ENCODE measurements around the gene RARRES2. TPM values are rescaled to one million over a fixed set of nuclear protein-coding genes. Genes with fewer than 3 reads are reported as not detected.
"Not testable (repeated sequence)": the region's sequence is repeated elsewhere in the genome, so short reads cannot be mapped to it uniquely, and the experiment has no call there.

The RARRES2 gene
- total RNA-seq, 2 experiments from 2014 or later, result not detected

- TSS peak; percentile 51 for BruUV-seq (replicated peaks)
- H3K4me1 ChIP-seq (ENCODE audit: insufficient read depth, low read length, poor library complexity, severe bottlenecking), result no peaks in the 10 kb centered on the region
- no peaks in the 10 kb centered on the region for H3K79me2 ChIP-seq (ENCODE audit: insufficient read depth, low read depth, low read length)
- H4K20me1 ChIP-seq (ENCODE audit: insufficient read depth, low read length), result no peaks in the 10 kb centered on the region
- CTCF ChIA-PET (ENCODE audit: unreplicated experiment), result no interaction called here
- H3K27ac ChIP-seq (ENCODE audit: low read depth, low read length, poor library complexity, severe bottlenecking), result no peak overlapping the region
- no peaks in the 10 kb centered on the region for H3K9me3 ChIP-seq (ENCODE audit: low read length)
- no peak for DNase-seq (ENCODE audit: low spot score)
- no peaks in the 10 kb centered on the region for H3K9me2 ChIP-seq (ENCODE audit: insufficient read depth, low read length)
- TF ChIP-seq, protein P1, sequence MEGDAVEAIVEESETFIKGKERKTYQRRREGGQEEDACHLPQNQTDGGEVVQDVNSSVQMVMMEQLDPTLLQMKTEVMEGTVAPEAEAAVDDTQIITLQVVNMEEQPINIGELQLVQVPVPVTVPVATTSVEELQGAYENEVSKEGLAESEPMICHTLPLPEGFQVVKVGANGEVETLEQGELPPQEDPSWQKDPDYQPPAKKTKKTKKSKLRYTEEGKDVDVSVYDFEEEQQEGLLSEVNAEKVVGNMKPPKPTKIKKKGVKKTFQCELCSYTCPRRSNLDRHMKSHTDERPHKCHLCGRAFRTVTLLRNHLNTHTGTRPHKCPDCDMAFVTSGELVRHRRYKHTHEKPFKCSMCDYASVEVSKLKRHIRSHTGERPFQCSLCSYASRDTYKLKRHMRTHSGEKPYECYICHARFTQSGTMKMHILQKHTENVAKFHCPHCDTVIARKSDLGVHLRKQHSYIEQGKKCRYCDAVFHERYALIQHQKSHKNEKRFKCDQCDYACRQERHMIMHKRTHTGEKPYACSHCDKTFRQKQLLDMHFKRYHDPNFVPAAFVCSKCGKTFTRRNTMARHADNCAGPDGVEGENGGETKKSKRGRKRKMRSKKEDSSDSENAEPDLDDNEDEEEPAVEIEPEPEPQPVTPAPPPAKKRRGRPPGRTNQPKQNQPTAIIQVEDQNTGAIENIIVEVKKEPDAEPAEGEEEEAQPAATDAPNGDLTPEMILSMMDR (conservative IDR thresholded peaks at IDR 0.05; ENCODE audit: low read length), result 0 out of 2 replicates have a peak, but pooled peaks have one; percentile 33
- TF ChIP-seq EZH2phosphoT487 (IDR thresholded peaks at IDR 0.05; ENCODE audit: borderline replicate concordance, low read depth, low read length), result no peak
- H3K4me2 ChIP-seq (ENCODE audit: low read length), result no peak overlapping the region
- POLR2A ChIA-PET, result interaction anchor here (0.6 kb wide), 1 partner anchor 38 kb away, joined by 4 read pairs; no protein-coding TSS in a partner anchor
- no peak overlapping the region for H2AFZ ChIP-seq (ENCODE audit: low read length)
- no peaks in the 10 kb centered on the region for H3K36me3 ChIP-seq (ENCODE audit: insufficient read depth, low read length)
- intact Hi-C loops (cut with micrococcal nuclease; ENCODE audit: unreplicated experiment), result no loop called here
- no peak overlapping the region for H3K4me3 ChIP-seq (ENCODE audit: low read depth, low read length, poor library complexity, severe bottlenecking)
These were observed 47.5 kb upstream of the RARRES2 start for GRCh38 chr7:150388709-150389531.

DNA sequence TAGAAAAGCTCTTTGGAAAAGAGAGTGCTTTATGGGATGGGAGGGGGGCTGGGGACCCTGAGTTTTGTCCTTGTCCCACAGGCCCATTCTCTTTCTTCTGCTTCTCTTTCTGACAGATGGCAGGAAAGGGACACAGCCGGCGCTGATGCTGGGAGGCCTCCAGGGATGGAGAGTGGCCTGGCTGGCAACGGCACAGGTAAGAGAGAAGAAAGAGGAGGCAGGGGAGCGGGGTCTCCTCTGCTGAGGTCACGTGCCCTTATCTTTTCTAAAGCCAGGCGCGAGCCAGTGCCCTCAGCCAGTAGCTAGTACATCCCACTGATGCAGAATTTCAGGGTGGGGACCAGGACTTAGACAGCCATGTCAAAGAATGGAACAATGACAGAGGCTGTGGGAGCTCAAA, 46.9 kb upstream of the RARRES2 start:
- no peak overlapping the region for H2AFZ ChIP-seq (ENCODE audit: low read length)
- H3K9me2 ChIP-seq (ENCODE audit: insufficient read depth, low read length), result no peaks in the 10 kb centered on the region
- ChIA-PET CTCF (ENCODE audit: unreplicated experiment) (no interaction called here), POLR2A (interaction anchor here (0.6 kb wide), 1 partner anchor 39 kb away, joined by 4 read pairs; no protein-coding TSS in a partner anchor)
- DNase-seq (ENCODE audit: low spot score), result no peak
- no peak overlapping the region for H3K4me2 ChIP-seq (ENCODE audit: low read length)
- no peaks in the 10 kb centered on the region for H4K20me1 ChIP-seq (ENCODE audit: insufficient read depth, low read length)
- H3K27ac ChIP-seq (ENCODE audit: low read depth, low read length, poor library complexity, severe bottlenecking), result no peak overlapping the region
- H3K4me1 ChIP-seq (ENCODE audit: insufficient read depth, low read length, poor library complexity, severe bottlenecking), result peaks cover 4% of the 10 kb centered on the region
- H3K79me2 ChIP-seq (ENCODE audit: insufficient read depth, low read depth, low read length), result no peaks in the 10 kb centered on the region
- no TSS peak for BruUV-seq (replicated peaks)
- H3K4me3 ChIP-seq (ENCODE audit: low read depth, low read length, poor library complexity, severe bottlenecking), result no peak overlapping the region
- H3K36me3 ChIP-seq (ENCODE audit: insufficient read depth, low read length), result no peaks in the 10 kb centered on the region
- intact Hi-C loops (cut with micrococcal nuclease; ENCODE audit: unreplicated experiment), result no loop called here
- H3K9me3 ChIP-seq (ENCODE audit: low read length), result no peaks in the 10 kb centered on the region
- TF ChIP-seq, protein P1 (conservative IDR thresholded peaks at IDR 0.05; ENCODE audit: low read length), result no peak
- no peak for TF ChIP-seq EZH2phosphoT487 (IDR thresholded peaks at IDR 0.05; ENCODE audit: borderline replicate concordance, low read depth, low read length)

- H3K27ac ChIP-seq (ENCODE audit: low read depth, low read length, poor library complexity, severe bottlenecking); H3K36me3 ChIP-seq (ENCODE audit: insufficient read depth, low read length); H2AFZ ChIP-seq (ENCODE audit: low read length); intact Hi-C loops (cut with micrococcal nuclease; ENCODE audit: unreplicated experiment); H3K79me2 ChIP-seq (ENCODE audit: insufficient read depth, low read depth, low read length); H3K9me3 ChIP-seq (ENCODE audit: low read length); H4K20me1 ChIP-seq (ENCODE audit: insufficient read depth, low read length); H3K9me2 ChIP-seq (ENCODE audit: insufficient read depth, low read length); H3K4me2 ChIP-seq (ENCODE audit: low read length); H3K4me3 ChIP-seq (ENCODE audit: low read depth, low read length, poor library complexity, severe bottlenecking); CTCF ChIA-PET (ENCODE audit: unreplicated experiment); BruUV-seq (replicated peaks); DNase-seq (ENCODE audit: low spot score): not testable (repeated sequence)
- POLR2A ChIA-PET, result interaction anchor here (1.4 kb wide), 1 partner anchor 16 kb away, joined by 4 read pairs; no protein-coding TSS in a partner anchor
- H3K4me1 ChIP-seq (ENCODE audit: insufficient read depth, low read length, poor library complexity, severe bottlenecking), result peaks cover 26% of the 10 kb centered on the region
These were observed 44.5 kb upstream of the RARRES2 start for GRCh38 chr7:150385884-150386283.

Measured in OCI-LY7 (cell line).